Amniotic epithelial cell (primary cell): ENCODE results near the gene TENT5C.

ENCODE experiments used
- DNase-seq: peaks from one replicate; pipeline ENCODE4 v3.0.0-alpha.2; 2010; ENCODE audit warnings: low read depth

Gene TENT5C

DNA sequence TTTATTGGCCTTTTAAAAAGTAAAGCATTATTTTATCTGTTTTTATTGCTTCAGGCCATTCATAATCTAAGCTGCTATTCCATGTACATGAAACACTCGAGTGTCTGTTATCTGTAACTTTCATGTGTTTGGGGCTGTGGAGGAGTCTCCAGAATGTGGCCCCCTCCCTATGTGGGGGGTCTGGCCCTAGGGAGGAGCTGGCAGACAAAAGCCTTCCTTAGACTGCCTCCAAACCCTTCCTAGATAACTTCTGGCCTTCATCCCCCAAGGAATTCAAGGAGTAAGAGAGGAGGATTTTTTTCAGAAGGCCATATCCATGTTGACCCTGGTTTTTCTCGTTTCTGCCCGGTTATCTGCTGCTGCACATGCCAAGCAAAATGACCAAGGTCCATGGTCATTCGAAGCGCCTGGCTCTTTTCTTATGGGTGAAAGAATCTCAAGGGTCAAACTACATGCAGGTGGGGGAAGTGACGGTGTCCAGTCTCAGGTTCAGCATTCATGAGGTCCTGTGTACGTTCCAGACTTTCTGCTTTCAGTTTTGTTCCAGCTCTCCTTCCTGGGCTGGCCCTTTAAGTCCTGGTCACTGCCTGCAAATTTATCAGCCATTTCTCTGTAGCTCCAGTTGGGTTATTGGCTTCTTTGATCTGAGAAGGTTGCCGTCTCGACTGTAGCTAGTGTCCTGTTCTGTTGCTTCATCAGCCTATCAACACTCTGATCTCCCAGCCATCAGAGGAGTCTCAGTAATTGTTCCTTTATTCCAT, 8.3 kb downstream of the TENT5C start:
- no peak for DNase-seq

DNA sequence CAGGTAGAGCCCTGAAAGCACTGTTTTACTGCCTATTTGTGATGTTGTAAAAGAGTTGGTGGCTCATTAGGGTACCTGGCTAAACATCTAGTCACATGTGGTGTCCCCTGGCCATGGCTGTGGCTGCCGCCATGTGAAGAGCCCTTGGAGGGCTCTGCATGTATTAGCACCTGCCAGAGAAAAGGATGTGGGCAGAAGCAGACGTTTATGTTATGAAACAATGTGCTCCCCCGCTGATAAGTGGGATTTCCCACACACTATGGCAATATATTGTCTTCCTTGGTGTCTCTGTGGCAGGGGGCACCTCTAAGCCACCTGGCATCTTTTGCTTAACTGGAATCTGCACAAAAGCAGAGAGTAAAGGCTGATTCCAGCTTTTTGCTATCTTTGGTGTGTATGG, 9.6 kb downstream of the TENT5C start:
- DNase-seq = no peak

DNA sequence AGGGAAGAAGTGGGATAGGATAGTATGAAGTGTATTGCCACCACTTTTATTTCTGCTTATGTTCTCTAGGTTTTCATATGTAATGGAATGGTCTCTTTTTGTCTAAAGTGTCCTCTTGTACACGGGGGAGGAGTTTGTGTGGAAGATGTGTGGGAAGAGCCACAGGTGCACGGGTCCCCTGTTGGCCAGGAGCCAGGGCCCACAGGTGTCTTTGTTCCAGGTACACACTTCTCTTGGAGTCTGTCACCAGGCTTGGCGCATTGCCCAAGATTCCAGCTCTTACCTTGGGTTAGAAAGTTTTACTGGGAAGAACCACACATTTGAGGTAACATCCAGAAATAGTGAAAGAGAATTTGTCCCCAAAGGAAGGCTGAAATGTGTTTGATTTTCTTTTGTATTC, 10.5 kb downstream of the TENT5C start:
- DNase-seq = no peak

DNA sequence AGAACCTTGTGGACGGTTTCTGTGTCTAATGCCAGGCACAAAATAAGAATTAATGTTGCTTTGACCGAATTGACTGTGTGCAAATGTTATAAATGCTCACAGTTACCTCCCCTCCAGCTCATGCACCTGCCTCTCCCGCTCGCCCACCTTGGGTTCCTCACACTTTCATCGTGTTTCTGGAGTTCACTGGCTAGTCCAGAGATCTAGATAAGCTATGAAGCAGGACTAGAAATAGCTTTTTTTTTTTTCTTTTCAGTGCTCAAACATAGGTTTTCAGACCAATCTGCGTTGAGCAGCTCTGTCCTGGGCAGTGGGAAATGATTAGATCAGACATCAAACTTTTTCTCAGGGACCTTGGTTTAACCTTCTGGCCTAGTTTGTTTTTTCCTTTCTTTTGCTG, 11.1 kb downstream of the TENT5C start:
- no peak for DNase-seq

DNA sequence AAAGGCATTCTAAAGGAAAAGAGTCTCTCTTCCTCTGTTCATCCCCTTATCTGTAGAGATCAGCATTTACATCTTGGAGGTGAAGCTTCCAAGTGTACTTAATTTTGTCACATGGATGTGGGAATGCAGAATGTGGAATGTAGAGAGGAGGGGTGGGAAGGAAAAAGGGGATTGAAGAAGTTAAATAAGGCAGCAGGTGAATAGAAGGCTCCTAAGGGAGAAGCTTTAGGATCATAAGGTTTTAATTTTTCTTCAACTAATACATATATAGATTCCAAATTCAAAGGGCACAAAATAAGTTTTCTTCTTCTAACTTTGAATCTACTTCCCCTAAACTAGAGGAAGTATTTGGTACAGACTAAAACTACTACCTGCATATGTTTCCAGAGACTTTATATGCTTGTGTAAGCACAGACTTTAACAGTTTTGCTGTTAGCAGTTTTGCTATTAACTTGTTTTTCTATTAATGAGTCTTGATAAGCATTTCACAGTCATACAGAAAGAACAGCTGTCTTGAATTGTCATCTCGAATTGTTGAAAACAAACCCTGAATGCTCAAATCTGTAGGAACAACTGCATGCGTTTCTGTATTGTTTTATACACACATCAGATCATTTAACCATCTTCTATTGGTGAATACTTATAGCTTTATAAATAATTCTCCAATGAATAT, 12.7 kb downstream of the TENT5C start:
- DNase-seq = no peak

DNA sequence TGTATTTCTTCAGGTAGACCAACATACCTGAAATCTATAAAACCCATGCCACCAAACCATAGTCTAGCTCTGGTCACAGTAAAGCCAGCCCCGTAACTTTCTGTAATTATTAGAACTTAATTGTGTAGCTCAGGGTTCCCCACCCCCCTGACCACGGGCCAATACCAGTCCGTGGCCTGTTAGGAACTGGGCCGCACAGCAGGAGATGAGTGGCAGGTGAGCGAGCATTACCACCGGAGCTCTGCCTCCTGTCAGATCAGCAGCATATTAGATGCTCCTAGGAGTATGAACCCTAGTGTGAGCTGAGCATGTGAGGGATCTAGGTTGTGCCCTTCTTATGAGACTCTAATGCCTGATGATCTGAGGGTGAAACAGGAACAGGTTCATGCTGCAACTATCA, 14.6 kb downstream of the TENT5C start:
- DNase-seq = no peak

DNA sequence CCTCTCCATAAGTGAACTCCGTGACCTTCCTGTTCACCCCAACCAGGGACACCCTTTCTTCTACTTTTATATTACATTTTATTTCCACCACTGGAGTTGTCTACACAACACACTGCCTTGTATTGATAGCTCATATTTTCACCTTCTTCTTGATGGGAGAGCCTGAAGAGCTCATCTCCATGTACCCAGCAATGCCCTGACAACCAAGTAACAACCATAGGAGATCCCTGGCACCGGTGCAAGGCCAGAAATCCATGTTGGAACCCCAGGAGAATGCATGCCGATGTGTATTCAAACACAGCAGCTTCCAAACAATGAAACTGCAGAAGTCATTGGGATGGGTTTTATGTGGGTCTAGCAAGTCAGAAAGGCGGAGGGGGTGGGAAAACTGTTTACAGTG, 15.5 kb downstream of the TENT5C start:
- no peak for DNase-seq

DNA sequence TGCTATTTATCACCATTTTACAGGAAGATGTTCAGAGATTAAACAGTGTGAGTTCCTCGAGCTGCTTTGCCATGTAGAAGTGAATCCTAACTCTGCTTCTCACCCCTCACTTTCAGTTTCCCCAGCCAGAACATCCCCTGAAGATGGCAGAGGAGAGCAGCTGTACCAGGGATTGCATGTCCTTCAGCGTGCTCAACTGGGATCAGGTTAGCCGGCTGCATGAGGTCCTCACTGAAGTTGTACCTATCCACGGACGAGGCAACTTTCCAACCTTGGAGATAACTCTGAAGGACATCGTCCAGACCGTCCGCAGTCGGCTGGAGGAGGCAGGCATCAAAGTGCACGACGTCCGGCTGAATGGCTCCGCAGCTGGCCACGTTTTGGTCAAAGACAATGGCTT, 16.9 kb downstream of the TENT5C start:
- no peak for DNase-seq

DNA sequence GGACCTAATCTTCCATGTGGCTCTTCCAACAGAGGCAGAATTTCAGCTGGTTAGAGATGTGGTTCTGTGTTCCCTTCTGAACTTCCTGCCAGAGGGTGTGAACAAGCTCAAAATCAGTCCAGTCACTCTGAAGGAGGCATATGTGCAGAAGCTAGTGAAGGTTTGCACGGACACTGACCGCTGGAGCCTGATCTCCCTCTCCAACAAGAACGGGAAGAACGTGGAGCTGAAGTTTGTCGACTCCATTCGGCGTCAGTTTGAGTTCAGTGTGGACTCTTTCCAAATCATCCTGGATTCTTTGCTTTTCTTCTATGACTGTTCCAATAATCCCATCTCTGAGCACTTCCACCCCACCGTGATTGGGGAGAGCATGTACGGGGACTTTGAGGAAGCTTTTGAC, 17.3 kb downstream of the TENT5C start:
- no peak for DNase-seq

DNA sequence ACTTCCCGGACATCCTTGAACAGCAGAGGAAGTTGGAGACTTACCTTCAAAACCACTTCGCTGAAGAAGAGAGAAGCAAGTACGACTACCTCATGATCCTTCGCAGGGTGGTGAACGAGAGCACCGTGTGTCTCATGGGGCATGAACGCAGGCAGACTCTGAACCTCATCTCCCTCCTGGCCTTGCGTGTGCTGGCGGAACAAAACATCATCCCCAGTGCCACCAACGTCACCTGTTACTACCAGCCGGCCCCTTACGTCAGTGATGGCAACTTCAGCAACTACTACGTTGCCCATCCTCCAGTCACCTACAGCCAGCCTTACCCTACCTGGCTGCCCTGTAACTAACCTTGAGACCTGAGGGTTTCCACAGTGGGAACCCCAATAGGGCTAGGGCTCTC, 17.9 kb downstream of the TENT5C start:
- DNase-seq = no peak

DNA sequence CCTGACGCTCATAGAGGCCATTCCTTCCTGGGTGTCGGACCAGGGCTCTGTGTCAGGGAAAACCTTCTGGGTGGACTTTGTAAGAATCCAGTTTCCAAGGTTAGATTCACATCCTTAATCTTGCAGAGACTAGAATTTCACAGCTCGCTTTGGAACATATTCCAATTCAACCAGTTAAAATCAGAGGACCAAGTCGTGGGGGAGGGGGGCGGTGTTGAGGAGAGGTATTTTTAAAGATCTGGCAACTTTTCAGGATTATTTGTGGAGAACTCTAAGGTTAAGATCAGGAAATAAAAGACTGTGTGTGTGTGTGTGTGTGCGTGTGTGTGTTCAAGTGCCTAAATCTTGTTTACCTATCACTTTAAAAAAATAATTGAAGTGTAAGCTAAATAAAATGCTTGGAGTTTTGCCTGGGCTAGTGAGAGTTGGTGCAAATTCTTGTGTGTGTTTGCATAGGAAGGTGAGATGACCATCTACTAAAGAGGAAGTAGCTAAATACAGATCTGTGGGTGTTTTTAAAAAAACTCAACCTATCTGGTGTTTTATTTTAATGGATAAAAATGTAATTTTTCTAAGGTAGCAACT, 21.8 kb downstream of the TENT5C start:
- DNase-seq = no peak

DNA sequence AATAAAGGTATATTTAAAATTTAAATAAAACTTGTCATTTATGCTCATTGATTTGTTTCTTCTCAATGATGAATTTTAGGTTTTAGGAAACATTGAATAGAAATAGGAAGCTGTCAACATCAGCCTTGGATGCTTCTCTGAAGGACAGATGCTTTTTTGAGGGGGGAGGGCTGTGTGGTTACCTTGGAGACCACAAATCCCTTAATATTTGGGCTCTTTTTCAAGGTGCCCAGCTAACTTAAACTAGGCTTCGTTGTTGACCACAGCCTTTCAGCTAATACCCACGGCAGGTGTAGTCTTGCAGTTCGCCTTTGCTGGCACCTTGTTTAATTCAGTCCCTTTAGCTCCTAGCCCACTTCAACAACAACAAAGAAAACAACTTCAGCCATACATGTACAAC, 22.5 kb downstream of the TENT5C start:
- no peak for DNase-seq

DNA sequence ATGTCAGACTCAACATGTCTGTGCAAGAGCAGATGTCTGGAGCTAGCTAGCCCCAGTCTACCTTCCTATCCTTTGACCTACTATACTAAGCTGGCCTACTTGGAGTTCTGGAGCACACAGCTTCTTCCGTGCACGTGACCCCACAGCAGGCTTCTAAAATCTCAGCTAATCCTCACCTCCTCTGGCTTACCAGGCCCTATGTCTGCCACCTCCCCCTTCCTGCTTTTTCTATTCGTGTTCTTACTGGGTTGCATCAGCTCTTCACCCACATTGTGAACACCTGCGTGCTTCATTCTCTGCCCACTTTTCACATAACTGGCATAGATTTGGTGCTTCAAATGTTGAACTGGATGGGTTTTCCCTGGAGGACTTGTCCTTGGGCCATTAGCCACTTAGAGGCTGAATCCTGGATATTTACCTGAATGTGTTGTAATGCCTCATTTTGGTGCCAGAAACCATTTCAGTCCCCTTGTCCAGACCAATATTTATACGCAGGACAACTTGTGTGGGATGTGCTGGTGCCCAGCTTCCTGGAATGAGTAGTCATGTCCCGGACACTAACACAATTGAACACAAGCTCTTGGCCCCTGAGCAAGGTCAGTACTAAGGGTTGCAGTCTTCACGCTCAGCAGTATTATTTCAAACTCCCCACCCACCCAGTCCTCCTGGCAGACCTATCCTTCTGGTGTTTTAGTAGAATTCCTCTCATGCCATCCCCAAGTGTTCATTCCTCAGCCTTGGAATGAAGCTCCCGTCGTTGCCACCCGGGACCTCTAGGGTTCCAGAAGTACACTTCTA, 24.0 kb downstream of the TENT5C start:
- DNase-seq = no peak

DNA sequence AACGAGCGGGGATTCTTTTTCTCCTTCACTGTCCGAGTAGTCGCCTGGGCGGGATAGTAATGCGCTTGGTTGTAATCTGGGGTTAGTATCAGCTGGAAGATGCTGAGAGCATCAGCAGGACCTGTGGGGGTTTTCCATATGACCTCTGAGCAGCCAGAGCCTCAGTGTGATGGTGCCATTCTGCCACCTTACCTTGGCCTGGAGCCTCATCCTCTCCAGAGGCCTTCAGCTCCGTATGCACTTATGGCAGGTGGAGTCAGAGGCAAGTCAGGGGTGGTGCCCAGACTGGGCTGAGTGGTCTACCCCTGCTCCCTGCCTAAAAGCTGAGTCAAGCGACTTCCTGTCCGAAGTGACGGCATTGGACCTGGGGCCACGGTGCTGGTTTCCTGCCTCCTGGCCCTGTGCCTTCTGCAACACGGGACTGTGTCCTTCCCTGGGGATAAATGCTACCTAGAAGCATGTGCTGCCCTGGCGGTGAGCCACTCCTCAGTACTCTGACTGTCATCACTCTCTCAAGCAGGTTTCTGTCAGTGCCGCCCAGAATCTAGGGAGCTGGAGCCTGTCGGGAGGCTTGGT, 24.7 kb downstream of the TENT5C start:
- DNase-seq = no peak

DNA sequence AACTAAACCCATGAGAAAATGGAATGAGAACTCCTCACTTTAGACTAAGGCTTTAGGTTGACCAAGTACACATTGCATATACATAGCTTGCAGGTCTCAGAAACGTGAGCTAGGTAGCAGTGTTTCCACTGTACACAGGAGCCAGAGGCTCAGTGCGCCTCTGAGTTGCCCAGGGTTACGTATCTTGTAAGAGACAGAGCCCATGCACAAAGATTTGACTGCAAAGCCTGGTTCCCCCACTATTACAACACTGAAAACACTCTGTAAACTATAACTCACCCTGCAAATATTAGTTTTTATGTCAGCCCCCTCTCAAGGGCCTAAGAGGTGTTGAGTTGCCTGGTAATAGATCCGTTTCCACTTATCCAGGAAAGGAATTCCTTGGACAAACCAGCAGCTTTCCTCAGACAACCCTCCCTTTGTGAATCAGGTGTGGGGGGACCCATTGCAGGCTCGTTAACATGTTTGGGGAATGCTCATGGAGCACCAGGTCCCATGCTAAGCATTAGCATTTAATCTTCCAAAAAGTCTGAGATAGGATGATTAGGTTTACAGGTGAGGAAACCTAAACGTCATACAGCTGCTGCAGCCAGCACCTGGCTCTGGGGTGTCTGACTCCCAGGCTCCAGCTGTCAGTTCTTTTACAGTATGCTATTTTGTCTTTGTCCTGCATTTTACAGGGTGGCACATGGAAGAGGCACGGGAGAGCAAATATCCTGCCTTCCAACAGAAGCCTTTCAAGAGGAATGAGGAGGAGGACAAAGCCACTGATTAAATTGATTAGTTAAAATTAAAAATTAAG, 25.7 kb downstream of the TENT5C start:
- no peak for DNase-seq

DNA sequence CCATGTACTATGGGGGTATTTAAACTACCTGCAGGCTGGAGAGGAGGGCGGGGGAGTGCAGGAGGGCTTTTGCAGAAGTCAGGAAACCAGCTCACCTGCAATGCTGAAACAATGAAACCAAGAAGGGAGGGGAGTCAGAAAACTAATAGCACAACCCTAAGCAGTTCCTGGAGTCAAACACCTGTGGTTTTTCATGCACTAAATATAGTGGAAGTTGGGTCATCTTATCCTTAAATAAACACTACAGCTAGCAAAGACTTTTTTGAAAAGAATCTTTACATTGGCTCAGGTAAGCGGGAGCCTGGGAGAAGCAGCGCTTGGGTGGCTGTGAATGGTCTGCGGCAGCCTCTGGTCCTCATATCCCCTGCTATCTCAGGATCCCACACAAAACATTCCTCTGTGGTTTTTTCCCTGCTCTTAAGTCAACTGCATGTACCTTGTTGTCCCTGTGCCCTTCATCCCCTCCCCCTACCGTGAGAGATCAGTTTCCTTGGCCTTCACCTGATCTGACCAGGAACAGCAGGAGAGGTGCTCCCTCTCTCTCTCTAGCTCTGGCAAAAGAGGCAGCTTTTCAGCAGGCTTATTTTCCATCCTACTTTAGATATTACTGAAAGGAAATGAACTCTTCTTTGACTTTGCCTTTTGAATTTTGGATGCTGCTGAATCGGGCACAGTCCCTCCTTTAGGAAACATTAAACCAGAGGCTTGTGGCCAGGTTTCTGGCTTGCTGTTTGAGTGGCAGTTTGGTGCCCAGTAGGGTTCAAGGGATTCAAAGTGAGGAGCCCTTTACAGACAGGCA, 26.6 kb downstream of the TENT5C start:
- DNase-seq = no peak

DNA sequence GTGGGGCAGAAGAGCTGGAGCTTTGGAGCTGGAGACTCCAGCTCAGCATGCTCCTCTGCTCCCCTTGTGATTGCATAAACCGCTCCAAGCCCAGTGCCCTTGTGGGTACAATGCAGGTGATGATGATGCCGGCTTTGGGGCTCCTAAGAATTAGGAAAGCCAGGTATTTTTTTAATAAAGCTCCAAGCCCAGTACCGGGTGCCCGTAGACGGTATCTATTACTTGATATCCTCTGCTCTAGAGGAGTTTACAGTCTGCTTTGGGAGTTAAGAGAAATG, 27.2 kb downstream of the TENT5C start:
- DNase-seq = no peak

DNA sequence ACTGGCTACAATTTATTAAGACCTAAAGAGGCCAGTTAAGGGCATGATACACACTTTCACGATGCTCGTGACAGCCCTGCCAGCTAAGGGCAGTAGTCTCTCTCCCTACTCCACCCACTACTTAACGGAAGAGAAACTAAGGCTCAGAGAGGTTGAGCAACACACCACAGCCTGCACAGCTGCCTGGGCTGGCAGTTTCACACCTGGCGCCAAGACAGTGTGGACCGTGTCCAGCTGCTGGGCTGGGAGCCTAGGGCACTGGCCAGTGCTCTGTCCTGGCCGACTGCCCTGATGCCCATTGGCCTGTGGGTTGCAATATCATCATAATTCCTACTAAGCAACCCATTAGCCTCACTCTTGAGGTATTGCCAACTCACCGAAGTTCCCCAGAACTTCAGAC, 27.6 kb downstream of the TENT5C start:
- DNase-seq = no peak

DNA sequence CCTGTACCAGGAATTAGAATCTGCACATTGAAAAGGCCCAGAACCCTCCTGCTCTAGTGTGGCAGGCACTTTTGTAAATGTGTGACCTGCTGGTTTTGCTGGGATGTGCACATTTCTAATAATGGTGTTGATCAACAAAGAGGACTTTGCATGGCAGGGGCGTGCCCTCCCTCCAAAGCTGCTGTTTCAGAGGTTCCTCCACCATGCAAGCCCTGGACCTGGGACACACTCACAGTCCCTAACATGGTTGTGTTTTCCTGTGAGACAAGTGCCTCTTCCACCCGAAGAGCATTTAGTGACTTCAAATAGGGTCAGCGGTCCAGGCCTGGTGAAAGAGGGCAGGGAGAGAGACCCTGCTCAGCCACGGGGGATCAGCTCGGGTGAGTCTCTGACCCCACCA, 28.1 kb downstream of the TENT5C start:
- no peak for DNase-seq

DNA sequence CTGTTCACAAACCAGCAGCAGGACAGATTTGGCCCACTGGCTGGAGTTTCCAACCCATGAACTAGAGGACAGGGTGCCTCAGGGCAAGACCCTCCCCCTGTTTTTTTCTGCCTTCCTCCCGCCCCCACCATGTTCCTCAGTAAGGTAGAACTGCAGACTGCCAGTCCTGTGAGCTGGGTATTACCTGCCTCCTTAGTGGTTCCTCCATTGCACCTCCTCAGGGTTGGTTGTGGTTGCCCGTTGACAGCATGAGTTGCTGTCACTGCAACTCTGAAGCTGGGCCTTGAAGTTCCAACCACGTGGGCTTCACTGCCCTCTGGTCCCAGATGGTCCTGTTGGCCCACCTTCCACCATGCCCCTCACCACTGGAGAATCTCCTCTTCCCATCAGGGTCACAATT, 28.8 kb downstream of the TENT5C start:
- no peak for DNase-seq

DNA sequence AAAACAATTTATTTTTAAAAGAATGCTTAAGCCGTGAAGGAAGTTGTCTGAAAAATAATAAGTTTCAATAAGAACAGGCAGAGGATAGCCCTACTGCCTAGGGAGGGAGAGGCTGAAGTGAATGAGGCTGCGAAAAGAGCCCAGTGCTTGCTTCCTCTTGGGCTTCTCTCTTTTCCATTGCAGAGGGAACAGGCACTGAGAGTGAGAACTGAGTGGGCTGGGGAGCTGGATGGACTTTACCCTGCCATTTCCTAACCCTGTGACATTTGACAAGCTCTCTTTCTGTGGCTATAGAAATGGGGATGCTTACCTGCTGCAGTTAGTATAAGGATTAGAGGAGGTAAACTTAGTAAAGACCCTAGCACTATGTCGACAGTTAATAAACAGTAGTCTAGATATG, 30.0 kb downstream of the TENT5C start:
- no peak for DNase-seq
